HepG2 (cell line): ENCODE results near the gene GOT2. TPM values are rescaled to one million over a fixed set of nuclear protein-coding genes. Genes with fewer than 3 reads are reported as not detected.

Source experiments
- DNMT1 ChIP-seq: sonication (generic); formaldehyde crosslinking; IDR thresholded peaks from 2 replicates; pipeline ENCODE4 v1.5.1; 2020; ENCODE audit warnings: mild to moderate bottlenecking, missing genetic modification reagents
- FOXC1 ChIP-seq: sonication (generic); formaldehyde crosslinking; IDR thresholded peaks from 2 replicates; pipeline ENCODE4 v1.8.0; 2022; ENCODE audit warnings: mild to moderate bottlenecking, missing genetic modification reagents, borderline replicate concordance
- FOXO1 ChIP-seq: sonication (generic); formaldehyde crosslinking; IDR thresholded peaks from 2 replicates; pipeline ENCODE4 v1.4.0; 2020; ENCODE audit warnings: missing genetic modification reagents
- HHEX ChIP-seq: IDR thresholded peaks from 2 replicates; pipeline ENCODE4 v1.6.1; 2016; ENCODE audit warnings: control low read depth
- HNRNPK ChIP-seq: fragments of 200-400 bp; formaldehyde crosslinking; IDR thresholded peaks from 2 replicates; pipeline ENCODE4 v1.6.1; 2018; ENCODE audit warnings: low read length, low read depth, moderate library complexity, mild to moderate bottlenecking; ENCODE audit not compliant: poor library complexity, severe bottlenecking
- HOXA7 ChIP-seq: sonication (generic); formaldehyde crosslinking; IDR thresholded peaks from 2 replicates; pipeline ENCODE4 v1.8.1; 2022; ENCODE audit warnings: mild to moderate bottlenecking, missing genetic modification reagents, moderate library complexity
- IRF2 ChIP-seq: IDR thresholded peaks from 2 replicates; pipeline ENCODE4 v1.6.1; 2018; ENCODE audit warnings: missing genetic modification reagents, missing compliant biosample characterization
- MAZ ChIP-seq, 2 experiments: sonication (generic) in 1 of 2; formaldehyde crosslinking in 1 of 2; IDR thresholded peaks; 2 replicates each; pipeline versions ENCODE4 v1.5.0 to v1.6.1; 2012 to 2020; ENCODE audit warnings: low read depth in 2 of 2, mild to moderate bottlenecking in 2 of 2, borderline replicate concordance in 1 of 2, improper control_type of control experiment in 1 of 2, low read length in 1 of 2, missing genetic modification reagents in 1 of 2, moderate library complexity in 1 of 2
- MTERF4 ChIP-seq: sonication (generic); formaldehyde crosslinking; IDR thresholded peaks from 2 replicates; pipeline ENCODE4 v1.8.0; 2023; ENCODE audit warnings: mild to moderate bottlenecking, missing genetic modification reagents
- NFYC ChIP-seq: IDR thresholded peaks from 2 replicates; pipeline ENCODE4 v1.6.1; 2016; ENCODE audit warnings: missing genetic modification reagents, missing compliant biosample characterization
- POLR2A ChIP-seq, 2 experiments: IDR thresholded peaks; 2 replicates each; pipeline ENCODE4 v1.6.1; 2011; ENCODE audit warnings: low read depth in 2 of 2, low read length in 2 of 2, mild to moderate bottlenecking in 1 of 2, moderate library complexity in 1 of 2; ENCODE audit not compliant: insufficient read depth in 1 of 2
- SP2 ChIP-seq: sonication (generic); formaldehyde crosslinking; IDR thresholded peaks from 2 replicates; pipeline ENCODE4 v1.5.1; 2020; ENCODE audit warnings: mild to moderate bottlenecking, missing genetic modification reagents
- SPEN ChIP-seq: sonication (generic); formaldehyde crosslinking; IDR thresholded peaks from 2 replicates; pipeline ENCODE4 v1.5.1; 2020; ENCODE audit warnings: low read depth, mild to moderate bottlenecking, missing genetic modification reagents
- TFDP1 ChIP-seq: IDR thresholded peaks from 2 replicates; pipeline ENCODE4 v1.6.1; 2016; ENCODE audit warnings: missing compliant biosample characterization, missing genetic modification reagents, borderline replicate concordance
- ZBTB10 ChIP-seq: sonication (generic); formaldehyde crosslinking; IDR thresholded peaks from 2 replicates; pipeline ENCODE4 v1.4.0; 2020; ENCODE audit warnings: missing genetic modification reagents, borderline replicate concordance
- ZKSCAN8 ChIP-seq: IDR thresholded peaks from 2 replicates; pipeline ENCODE4 v1.6.1; 2016; ENCODE audit warnings: borderline replicate concordance, missing genetic modification reagents, missing compliant biosample characterization
- ZNF256 ChIP-seq: sonication (generic); formaldehyde crosslinking; conservative IDR thresholded peaks from 2 replicates; pipeline ENCODE4 v1.4.0; 2020; ENCODE audit warnings: missing genetic modification reagents
- ZNF547 ChIP-seq: sonication (generic); formaldehyde crosslinking; IDR thresholded peaks from 2 replicates; pipeline ENCODE4 v1.5.1; 2020; ENCODE audit warnings: mild to moderate bottlenecking, missing genetic modification reagents
- ZNF549 ChIP-seq: sonication (generic); formaldehyde crosslinking; IDR thresholded peaks from 2 replicates; pipeline ENCODE4 v1.5.0; 2020; ENCODE audit warnings: missing genetic modification reagents
- ZNF567 ChIP-seq: sonication (generic); formaldehyde crosslinking; IDR thresholded peaks from 2 replicates; pipeline ENCODE4 v1.8.1; 2023; ENCODE audit warnings: mild to moderate bottlenecking, missing genetic modification reagents, borderline replicate concordance
- ZNF572 ChIP-seq: sonication (generic); formaldehyde crosslinking; IDR thresholded peaks from 2 replicates; pipeline ENCODE4 v1.5.1; 2020; ENCODE audit warnings: mild to moderate bottlenecking, missing genetic modification reagents
- ZXDC ChIP-seq: sonication (generic); formaldehyde crosslinking; IDR thresholded peaks from 2 replicates; pipeline ENCODE4 v1.5.0; 2020; ENCODE audit warnings: mild to moderate bottlenecking, missing genetic modification reagents
- polyA plus RNA-seq, 8 experiments: library from polyadenylated mRNA; depleted of rRNA in 3 of 8; stranded (reverse) in 7 of 8; unstranded in 1 of 8; fragments of >200 nt; fragmentation: Illumina TruSeq in 4 of 8; extraction: Trizol in 4 of 8; gene quantifications; 2 replicates each; pipeline versions ENCODE4 v1.2.1 to v1.2.3, GENCODE V29; 2011 to 2016; ENCODE audit warnings: low read depth in 4 of 8, missing spikeins in 1 of 8, mixed read lengths in 1 of 8; ENCODE audit not compliant: insufficient read depth in 1 of 8
- total RNA-seq, 5 experiments: library from RNA; depleted of rRNA; stranded (reverse); fragments of >200 nt; fragmentation: Illumina TruSeq; extraction: Trizol; gene quantifications; 2 replicates each; pipeline ENCODE4 v1.2.3, GENCODE V29; 2016; ENCODE audit warnings: low read depth in 1 of 5

GOT2 gene
- total and polyA plus RNA-seq, 2 of the 13 experiments (the other 11 are each of a cell fraction or from before 2014, with no cell fraction given): 32.6 to 121 TPM

- TF ChIP-seq HNRNPK: peak; percentile 79
- peak; percentile 98 for TF ChIP-seq ZNF567 (CRISPR knock-in tag)
- TF ChIP-seq ZXDC (CRISPR knock-in tag): 0 out of 2 replicates have a peak, but pooled peaks have one; percentile 28
- peak; percentile 63 for TF ChIP-seq MAZ (IDR thresholded peaks at IDR 0.05; ENCODE audit: borderline replicate concordance, low read depth, low read length)
- peak; percentile 87 for TF ChIP-seq MAZ (CRISPR knock-in tag; IDR thresholded peaks at IDR 0.05; ENCODE audit: low read depth)
- no peak for TF ChIP-seq NFYC (CRISPR knock-in tag)
- TF ChIP-seq POLR2A (IDR thresholded peaks at IDR 0.05; ENCODE audit: insufficient read depth in 1 of 2, low read depth in 2 of 2, low read length in 2 of 2): peak; percentile 76 to 92
- no peak for TF ChIP-seq ZNF549 (CRISPR knock-in tag)
- peak; percentile 88 for TF ChIP-seq ZBTB10
- peak; percentile 87 for TF ChIP-seq ZKSCAN8
- TF ChIP-seq FOXC1 (CRISPR knock-in tag): peak; percentile 91
- TF ChIP-seq ZNF572 (CRISPR knock-in tag): peak; percentile 97
- TF ChIP-seq FOXO1 (CRISPR knock-in tag): peak; percentile 87
- peak; percentile 90 for TF ChIP-seq TFDP1 (CRISPR knock-in tag)
- TF ChIP-seq HOXA7 (CRISPR knock-in tag): 0 out of 2 replicates have a peak, but pooled peaks have one; percentile 65
- peak; percentile 93 for TF ChIP-seq ZNF547
- no peak for TF ChIP-seq SP2 (CRISPR knock-in tag)
- peak; percentile 78; the same call in 1 of the 2 replicates for TF ChIP-seq MTERF4 (CRISPR knock-in tag)
- no peak for TF ChIP-seq HHEX (CRISPR knock-in tag)
- TF ChIP-seq ZNF256 (CRISPR knock-in tag): peak; percentile 96; the same call in 1 of the 2 replicates
- TF ChIP-seq SPEN (CRISPR knock-in tag): peak; percentile 98
- TF ChIP-seq DNMT1 (CRISPR knock-in tag): peak; percentile 97
- TF ChIP-seq IRF2: peak; percentile 98
Measured at GRCh38 chr16:58733671-58734458, at the start of gene GOT2 (continued).
